T1000 (cell line): Measurements from ENCODE around the gene EIF4E3.
A peak's percentile ranks its signal among the peaks of the same experiment; 100 is the strongest.

Experiments
- DNase-seq: peaks from one replicate; lab custom pipeline; 2025; ENCODE audit warnings: mixed read lengths; lab: John Stamatoyannopoulos, UW

The EIF4E3 gene

DNA sequence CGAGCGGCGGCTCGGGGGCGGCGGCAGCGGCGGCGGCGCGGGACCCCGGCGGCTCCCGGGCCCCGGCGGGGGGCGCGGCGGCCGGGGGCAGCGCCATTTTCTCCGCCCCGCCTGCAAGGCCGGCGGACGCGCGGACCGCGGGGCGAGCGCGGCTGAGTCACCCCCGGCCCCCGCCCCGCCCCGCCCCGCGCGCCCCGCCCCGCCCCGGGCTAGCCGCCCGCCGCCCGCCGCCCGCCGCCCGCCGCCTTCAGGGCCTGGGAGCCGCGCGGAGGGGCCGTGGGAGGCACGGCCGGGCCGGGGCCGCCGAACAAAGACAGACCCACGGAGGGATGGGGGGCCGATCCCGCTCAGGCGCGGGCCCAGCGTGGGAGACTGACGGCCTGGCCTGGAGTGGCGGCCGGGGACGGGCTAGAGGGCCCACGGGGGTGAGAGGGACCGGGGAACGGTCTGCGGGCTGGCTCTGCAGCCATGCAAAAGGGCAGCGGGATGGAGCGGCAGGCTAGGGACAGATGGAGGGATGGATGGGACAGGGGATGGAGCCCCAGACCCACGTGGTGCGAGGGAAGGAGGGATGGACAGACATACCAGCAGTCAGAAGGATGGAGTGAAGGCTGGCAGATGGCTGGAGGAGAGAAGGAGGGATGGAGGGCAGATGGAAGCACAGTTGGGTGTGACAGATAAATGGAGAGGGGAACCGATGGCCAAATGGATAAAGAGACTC, at the start of gene EIF4E3:
TSS of gene EIF4E3 (minus strand) at position 132 of the 721 bp plus-strand sequence. CDS start at position 97, 35 bp downstream.
- DNase-seq: no peak

DNA sequence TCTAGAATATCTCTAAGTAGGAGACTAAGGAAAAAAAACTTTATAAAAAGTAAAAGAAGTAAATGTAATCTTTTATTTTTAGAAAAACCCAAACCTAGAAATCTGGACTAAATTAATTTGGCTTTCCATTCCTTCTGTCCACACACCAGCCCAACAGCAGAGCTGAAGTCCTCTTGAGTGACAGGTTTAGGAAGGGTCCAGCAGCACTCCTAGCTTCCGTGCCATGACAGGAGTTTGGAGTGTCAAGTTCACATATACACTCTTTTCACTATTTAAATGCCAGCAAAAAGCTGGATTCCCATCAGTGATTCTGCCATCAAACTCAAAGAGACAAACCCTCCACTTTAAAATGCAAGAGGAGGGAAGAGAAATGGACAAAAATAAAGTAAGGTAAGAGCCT, 46.7 kb upstream of the EIF4E3 start:
- DNase-seq: no peak

DNA sequence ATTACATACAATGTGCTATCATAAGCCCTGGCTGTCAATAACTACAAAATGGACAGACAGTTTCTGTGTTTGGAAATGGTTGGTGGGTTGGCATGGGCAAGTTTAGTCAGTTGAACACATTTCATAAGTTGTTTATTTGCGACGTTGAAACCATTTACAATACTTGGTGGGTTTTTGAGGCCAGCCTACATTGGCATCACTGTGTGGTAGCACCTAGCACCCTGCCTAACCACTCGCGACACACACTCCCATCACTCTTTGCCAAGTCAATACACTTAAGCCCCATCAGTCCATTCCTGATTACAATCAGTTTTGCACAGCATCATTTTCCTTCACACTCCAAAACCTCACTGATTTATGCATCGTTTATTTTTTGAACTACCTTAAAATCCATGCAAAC, 45.9 kb upstream of the EIF4E3 start:
- DNase-seq: no peak

DNA sequence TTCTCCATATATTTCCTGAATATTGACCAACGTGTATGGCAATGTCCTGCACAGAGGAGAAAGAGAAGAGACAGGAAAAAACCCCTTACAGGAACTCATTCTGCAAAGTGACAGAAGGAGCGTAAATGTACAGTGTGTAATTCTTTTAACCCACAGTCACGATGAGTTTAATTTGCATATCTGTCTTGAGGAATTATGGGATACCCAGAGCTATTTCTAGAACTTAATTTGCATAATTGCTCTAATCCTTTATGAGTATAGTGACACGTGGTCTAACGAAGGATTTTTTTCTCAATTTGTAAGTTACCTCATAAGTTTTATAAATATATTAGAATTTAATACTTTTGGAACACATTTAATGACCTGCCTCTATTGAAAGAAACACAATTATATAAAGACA, 38.2 kb upstream of the EIF4E3 start:
- DNase-seq: no peak

DNA sequence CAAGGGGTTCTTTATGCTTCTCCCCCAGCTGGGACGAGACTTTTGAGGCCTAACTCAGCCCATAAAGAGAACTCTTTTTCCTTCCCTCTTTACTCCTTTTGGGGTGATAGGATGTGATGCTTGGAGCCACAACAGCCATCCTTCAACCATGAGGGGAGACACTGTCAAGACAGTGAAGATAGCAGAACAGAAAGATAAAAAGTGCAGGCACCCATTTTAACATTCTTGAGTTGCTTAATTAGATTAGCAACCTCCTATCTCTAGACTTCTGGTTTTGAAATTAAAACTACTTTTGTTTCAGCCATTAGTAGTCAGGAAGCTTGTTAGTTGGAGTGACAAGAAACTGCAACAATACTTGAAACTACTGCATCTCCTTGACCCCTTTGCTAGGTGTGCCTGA, 34.9 kb upstream of the EIF4E3 start:
- no peak for DNase-seq

DNA sequence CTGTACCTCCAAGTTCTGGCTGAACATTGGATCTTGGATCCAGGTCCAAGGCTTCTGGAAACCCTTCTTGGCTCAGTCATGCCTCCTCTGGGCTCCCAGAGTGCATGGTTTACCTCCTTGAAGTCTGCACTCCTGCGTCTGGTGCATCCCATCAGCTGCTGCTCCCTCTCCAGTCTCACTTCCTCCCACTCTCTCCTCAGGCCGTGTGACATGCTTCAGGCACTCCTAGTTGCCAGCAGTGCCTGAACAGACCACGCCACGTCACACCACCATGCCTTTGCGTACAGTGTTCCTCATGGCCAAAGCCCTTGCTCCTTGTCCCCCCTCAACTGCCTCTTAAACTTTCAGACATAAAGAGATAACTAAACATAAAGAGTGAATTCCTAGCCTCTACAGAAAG, 34.2 kb upstream of the EIF4E3 start:
- no peak for DNase-seq

DNA sequence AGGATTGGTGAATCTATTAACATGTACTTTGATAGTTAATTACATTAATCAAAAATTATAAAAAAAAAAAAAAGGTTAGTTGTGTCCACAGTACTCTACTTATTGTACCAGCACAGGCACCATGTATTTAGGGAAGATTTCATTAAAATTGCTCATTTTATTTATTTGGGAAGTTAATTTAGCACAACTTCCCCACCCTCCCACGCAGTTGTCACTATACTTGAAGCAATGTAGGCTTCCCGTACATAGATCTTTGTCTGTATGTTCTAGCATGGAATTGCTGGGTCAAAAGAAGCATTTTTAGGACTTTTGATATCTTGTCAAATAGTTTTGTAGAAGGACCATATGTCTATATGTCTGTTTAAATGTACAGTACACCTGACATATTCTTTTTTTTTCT, 32.9 kb upstream of the EIF4E3 start:
- no peak for DNase-seq

DNA sequence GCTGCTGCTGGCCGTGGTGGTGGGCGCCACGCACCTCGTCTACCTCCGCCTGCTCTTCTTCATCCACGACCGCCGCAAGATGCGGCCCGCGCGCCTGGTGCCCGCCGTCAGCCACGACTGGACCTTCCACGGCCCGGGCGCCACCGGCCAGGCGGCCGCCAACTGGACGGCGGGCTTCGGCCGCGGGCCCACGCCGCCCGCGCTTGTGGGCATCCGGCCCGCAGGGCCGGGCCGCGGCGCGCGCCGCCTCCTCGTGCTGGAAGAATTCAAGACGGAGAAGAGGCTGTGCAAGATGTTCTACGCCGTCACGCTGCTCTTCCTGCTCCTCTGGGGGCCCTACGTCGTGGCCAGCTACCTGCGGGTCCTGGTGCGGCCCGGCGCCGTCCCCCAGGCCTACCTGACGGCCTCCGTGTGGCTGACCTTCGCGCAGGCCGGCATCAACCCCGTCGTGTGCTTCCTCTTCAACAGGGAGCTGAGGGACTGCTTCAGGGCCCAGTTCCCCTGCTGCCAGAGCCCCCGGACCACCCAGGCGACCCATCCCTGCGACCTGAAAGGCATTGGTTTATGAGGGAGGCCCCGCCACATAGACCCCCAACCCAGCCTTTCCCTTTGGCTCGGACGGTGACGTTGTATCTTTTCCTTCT, 29.5 kb upstream of the EIF4E3 start:
- no peak for DNase-seq

DNA sequence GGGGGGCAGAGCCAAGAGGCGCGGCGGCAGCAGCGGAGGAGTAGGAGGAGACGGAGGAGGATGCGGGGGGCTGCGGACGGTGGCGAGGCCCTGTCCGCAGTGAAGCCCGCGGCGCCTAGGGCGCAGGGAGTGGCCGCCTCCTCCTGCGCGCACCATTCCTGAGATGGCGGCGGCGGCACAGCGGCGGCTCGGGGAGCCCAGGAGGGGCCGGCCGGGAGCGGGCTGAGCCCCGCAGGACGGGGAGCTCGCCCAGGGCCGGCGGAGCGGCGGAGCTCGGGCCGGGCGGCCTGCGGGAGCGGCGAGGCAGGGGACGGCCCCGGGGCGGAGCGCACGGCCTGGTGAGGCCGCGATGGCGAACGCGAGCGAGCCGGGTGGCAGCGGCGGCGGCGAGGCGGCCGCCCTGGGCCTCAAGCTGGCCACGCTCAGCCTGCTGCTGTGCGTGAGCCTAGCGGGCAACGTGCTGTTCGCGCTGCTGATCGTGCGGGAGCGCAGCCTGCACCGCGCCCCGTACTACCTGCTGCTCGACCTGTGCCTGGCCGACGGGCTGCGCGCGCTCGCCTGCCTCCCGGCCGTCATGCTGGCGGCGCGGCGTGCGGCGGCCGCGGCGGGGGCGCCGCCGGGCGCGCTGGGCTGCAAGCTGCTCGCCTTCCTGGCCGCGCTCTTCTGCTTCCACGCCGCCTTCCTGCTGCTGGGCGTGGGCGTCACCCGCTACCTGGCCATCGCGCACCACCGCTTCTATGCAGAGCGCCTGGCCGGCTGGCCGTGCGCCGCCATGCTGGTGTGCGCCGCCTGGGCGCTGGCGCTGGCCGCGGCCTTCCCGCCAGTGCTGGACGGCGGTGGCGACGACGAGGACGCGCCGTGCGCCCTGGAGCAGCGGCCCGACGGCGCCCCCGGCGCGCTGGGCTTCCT, 28.8 kb upstream of the EIF4E3 start, which contains the start of gene GPR27:
TSS of gene GPR27 (plus strand) at position 155 of the 909 bp plus-strand sequence. CDS start at position 350, 195 bp downstream.
- peak; percentile 25 for DNase-seq

DNA sequence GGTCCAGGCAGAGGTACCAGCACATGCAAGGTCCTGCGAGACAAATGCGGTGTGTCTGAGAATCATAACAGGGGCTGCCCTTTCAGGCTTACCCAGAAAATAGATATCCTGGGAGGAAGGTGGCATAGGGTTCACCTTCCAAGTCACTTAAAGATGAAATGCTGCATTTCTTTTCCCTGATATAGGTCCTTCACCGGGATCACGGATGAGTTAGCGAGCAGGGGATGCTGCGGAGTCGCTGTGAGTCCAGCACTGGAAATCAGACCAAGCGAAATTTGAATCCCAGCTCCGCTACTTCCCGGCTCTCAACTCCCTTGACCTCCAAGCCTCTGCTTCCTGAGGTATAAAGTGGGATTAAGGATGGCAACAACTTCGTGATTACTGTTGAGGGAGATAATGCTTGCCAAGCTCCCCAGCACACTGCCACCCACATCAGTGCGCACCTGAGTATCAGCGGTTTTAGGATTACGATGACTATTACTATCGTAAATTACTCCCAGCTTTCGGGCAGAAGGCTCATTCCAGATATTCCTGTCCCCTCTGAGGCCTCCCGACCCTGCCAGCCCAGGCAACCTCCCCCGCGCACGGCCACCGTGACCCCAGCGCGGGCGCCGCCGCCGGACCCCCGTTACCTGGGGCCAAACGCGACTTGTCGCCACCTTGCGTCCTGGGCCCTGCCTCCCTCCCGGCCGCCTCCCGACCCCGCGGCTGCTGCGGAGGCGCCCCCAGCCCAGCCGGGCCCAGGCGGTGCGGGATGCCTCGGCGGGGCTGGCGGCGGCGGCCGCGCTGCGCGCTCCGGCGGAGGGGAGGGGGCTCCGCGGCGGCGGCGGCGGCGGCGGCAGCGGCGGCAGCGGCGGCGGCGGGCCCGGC, 27.9 kb upstream of the EIF4E3 start:
- no peak for DNase-seq

DNA sequence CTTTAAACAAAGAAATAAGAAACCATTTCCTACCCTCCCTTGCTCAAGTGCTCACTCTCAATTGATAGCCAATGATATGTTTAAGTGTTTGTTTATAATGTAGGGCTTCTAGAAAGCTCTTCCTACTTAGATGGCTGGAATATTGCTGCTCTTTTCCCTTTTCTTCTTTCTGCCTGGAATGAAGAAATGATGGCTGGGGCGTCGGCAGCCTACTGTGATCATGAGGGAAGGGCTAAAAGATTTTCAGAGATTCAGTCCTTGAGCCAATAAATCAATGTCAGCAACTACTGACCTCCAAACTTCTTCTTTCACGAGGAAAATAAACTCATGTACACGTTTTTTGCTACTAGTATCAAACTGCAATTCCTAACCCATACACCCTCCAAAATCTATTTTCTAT, 26.4 kb upstream of the EIF4E3 start:
- no peak for DNase-seq

DNA sequence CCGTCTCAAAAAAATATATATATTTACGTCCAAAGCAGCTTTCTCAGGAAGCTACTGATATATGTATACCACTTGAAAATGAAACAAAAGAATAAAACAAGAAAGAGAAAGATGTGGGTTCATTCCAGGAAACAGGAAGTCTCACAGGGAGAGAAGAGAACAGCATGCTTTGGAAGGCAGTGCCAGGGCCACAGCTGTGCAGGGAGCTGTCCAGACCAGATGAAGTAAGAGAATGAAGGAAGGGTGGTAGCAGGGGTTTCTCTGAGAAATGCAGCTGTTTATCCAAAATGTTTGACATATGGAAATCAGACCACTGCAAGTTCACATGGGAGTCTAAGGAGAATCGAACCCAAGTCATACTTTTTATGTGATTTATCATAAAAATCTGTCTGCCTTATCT, 19.5 kb upstream of the EIF4E3 start:
- DNase-seq: no peak

DNA sequence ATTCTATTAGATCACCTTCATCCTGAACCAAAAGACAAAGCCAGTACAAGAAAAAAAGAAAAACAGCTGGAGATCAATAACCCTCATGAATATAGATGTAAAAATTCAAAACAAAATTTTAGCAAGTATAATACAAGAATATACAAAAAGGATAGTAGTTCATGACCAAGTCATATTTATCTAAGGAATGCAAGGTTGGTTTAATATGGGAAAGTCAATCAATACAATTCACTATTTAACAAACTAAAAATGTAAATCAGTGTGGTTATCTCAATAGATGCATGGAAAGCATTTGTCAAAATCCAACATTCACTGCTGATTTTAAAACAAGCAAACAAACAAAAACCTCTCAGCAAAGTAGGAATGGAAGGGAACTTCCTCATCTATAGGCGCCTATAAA, 17.4 kb upstream of the EIF4E3 start:
- no peak for DNase-seq

DNA sequence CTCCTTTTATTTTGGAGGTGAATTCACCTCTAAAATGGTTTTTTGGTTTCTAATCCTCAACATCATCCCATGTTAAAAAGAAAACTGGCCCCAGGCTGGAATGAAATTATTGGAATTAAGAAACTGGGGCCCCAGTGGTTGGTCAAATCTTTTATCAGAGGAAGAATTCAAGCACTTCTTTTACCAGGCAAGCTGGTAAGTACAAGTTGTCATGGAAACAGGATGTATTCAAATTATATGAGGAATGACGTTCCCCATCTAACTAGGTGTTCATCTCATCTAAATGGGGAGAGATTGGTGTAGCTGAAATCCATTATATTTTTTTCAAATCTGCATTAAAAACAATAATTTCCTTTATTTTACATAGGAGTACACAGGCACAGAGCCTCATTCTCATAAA, 9.7 kb upstream of the EIF4E3 start:
- no peak for DNase-seq

DNA sequence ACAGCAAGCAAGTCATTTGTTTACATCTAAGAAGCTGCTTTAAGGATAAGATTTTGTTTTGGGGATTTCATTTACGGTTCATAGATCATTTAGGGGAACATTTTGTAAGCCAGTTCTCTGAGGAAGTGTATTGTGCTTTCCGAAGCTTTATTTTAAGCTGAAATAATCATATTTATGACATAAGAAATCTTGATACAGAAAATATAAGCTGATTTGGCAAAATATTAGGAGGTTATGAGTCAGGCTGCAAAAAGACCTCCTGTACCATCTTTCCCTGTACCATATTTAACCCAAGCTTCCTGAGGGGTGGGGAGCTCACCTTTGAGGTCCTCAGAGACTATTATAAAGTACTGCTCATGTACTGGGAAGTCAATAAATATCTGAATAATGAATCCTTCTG, 8.1 kb upstream of the EIF4E3 start:
- DNase-seq: no peak

DNA sequence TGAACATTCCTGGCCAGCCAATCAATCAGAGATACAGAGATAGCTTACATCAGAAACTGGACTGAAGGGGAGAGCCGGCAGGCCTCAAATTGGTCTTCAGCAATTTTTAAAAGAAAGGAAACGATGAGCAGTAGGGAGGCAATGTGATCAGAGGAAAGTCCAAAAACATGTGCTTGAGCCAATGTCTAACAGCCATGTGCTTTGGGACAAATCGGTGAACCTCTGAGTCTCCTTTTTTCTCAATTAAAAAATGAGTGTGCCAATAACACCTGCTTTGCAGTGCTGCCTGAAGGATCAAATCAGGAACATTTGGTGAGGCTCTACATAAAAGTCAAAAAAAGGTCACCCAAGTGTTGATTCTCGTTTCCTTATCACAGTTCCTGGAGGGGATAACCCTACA, 7.4 kb upstream of the EIF4E3 start:
- no peak for DNase-seq

DNA sequence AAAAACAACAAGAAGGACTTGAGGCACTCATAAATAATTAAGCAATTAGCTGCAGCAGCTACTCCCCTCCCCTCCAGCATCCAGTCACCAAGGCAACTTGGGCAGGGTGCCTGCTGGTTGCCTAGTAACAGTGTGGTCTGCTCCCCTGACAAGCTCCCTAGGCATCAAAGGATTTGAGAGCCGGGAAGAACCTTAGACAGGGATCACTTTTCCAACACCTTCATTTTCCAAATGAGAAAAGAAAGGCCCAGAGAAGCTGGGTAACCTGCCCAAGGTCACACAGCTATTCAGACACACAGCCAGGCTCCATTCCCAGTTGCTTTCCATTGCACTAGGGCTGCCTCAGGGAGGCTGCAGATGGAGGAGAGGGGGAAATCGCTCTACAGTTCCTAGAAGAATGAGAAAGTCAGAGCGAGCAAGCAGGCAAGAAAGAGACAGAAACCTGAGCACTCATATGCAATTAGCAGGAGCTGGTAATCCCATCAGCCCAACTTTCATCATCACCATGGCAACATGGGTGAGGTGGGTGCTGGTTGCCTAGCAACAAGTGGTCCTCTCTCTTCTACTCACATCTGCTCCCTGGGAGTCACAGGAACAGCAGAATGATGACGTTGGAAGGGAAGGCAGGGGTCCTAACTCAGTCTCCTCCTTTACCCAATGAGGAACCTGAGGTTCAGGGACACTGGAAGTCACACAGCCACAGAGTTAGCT, 3.6 kb upstream of the EIF4E3 start:
- no peak for DNase-seq

DNA sequence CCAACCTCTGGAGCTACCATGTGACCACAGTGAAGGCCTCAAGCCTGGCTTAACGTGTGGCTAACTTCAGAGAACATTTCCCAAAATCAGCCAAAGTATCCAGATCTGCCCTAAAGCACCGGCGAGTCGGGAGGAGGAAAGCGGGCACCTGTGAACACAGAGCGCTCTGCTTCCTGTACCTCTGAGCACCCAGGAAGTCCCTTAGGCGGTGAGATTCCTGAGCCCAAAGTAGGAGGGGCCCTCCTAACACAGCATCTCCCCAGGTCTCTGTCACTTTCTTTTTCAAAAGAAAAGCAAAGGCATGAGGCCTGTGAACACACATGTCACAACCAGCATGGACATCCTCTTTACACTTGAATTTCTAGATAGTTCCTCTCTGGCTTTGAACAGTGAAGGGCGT, 944 bp upstream of the EIF4E3 start:
- no peak for DNase-seq

DNA sequence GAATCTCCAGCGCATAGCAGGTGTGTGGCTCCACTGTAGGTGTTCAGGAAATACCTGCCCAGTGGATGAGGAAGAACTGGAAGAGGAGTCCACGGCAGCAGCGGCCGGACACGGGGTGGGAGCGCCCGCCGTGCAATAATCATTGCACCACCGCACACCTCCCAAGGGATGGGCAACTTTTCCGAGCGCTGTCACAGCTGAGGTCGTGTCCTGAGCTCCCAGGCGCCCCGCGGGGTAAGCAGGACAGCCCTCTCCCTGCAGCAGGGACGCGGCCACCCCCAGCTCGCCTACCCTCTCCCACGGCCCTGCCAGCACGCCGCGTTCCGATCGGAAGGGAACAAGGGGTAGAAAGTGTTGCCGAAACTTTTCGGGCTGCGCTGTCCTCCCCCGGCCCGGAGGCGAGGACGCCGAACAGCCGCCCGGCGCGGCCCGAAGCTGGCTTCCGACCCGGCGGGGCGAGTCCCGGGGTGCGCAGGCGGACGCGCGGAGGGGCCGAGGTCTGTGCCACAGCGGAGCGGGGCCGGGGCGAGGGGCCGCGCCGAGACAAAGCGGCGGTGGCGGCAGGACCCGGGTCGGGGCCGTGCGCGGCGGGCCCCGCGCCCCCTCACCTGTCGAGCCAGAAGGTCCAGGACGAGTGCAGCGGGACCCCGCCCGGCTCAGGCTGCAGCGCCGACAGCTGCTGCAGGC, 475 bp downstream of the EIF4E3 start:
- no peak for DNase-seq

DNA sequence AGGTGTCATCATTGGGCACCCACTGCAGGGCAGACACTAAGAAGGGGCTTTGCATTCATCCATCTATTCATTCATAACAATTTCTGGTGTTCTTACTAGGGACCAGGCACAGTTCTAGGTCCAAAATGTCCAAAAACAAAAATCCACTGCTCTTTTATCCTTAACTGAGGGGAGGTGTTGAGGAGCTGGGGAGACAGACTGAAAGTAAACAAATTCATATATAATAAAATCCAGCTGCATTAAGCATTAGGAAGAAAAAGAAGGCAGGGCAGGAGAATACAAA, 1.1 kb downstream of the EIF4E3 start:
- DNase-seq: no peak
